GM12878 (cell line): ENCODE results near the gene PGM2L1.

ENCODE experiments used
- CTCF ChIP-seq, 3 experiments: IDR thresholded peaks in 2 of 3; conservative IDR thresholded peaks in 1 of 3; 2 replicates each; pipeline ENCODE4 v1.5.1; 2011; ENCODE audit warnings: low read depth in 3 of 3, low read length in 3 of 3, mild to moderate bottlenecking in 3 of 3, control low read depth in 2 of 3, moderate library complexity in 2 of 3, inconsistent platforms in 1 of 3, mixed read lengths in 1 of 3; ENCODE audit not compliant: control insufficient read depth in 2 of 3, insufficient read depth in 1 of 3; ENCODE audit errors: extremely low read depth in 1 of 3
- NFYA ChIP-seq: IDR thresholded peaks from 2 replicates; pipeline ENCODE4 v1.6.1; 2011; ENCODE audit warnings: low read depth, mild to moderate bottlenecking, low read length, improper control_type of control experiment, borderline replicate concordance
- POLR2AphosphoS5 ChIP-seq: IDR thresholded peaks from 2 replicates; pipeline ENCODE4 v1.6.1; 2011; ENCODE audit warnings: mild to moderate bottlenecking, low read length, inconsistent platforms
- ZBTB40 ChIP-seq: fragments of 450-650 bp; IDR thresholded peaks from 2 replicates; pipeline ENCODE4 v1.6.1; 2016; ENCODE audit warnings: mild to moderate bottlenecking, moderate library complexity, borderline replicate concordance

GRCh38 chr11:74443071-74443864 is 45.0 kb upstream of the PGM2L1 start:
- TF ChIP-seq CTCF (IDR thresholded peaks at IDR 0.05 in 2 of 3, conservative IDR thresholded peaks at IDR 0.05 in 1 of 3; ENCODE audit: control insufficient read depth in 2 of 3, extremely low read depth in 1 of 3, insufficient read depth in 1 of 3, low read depth in 3 of 3, low read length in 3 of 3) = no peak
- no peak for TF ChIP-seq NFYA
- no peak for TF ChIP-seq POLR2AphosphoS5
- no peak for TF ChIP-seq ZBTB40
